ENCODE measurements around the gene LCLAT1.

The LCLAT1 gene

DNA sequence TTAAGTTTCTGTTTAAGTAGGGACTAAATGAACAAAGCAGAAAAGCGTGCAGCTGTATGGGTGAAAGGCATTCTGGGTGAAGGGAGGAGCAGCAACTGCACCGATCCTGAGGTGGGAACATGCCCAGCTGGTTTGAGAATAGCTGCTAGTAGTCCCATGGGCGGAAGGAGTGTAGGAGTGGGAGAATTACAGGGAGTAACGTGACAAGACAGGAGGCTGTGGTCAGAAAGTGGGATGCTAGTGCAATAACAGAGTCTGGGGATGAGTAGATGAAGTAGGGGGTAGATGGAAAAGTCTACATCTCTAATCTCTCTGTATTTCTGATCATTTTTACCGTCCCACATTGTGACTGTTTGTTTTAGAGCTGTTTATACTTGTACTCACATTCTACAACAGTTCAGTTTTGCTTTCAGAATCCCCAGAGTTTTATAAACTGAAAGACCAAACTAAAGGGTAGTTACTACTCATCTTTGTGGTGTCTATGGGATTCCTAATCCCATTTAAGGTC is 118.9 kb downstream of the LCLAT1 start:
- Mint-ChIP-seq H3K36me3 (peaks cover 13 to 27% of the 10 kb centered on the region in 2 donors), H3K9me3 (no peaks in the 10 kb centered on the region), H3K4me1 (peaks cover 2 to 6% of the 10 kb centered on the region in 2 donors), H3K4me3 (no peak overlapping the region), H3K27me3 (no peaks in the 10 kb centered on the region), H3K27ac (no peak overlapping the region)
- no peak for DNase-seq
- ATAC-seq (replicated peaks) = no peak

GRCh38 chr2:30566631-30567030 is 119.6 kb downstream of the LCLAT1 start:
- no peak overlapping the region for H3K4me3 Mint-ChIP-seq
- no peak for DNase-seq

DNA sequence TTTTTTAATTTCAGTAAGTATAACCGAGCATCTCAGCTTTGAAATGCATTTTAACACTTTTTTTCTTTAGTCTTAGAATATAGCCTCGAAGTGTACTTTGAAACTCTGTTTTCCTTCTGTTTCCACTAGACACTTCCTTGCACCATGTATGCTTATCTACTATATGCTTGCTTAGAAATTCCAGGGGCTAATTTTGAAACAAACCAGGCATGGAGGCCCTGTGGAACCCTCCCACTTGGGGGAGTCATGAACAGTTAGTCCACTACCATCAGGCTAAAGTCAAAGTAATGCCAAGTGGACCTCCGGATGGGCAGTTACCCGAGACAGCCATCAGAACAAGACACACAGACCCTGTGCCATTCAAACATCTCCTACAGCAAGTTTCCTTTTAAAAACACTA is 120.3 kb downstream of the LCLAT1 start:
- Mint-ChIP-seq H3K4me1 (peaks cover 11 to 20% of the 10 kb centered on the region in 2 donors), H3K36me3 (peaks cover 12 to 29% of the 10 kb centered on the region in 2 donors), H3K9me3 (no peaks in the 10 kb centered on the region), H3K27me3 (no peaks in the 10 kb centered on the region), H3K27ac (no peak overlapping the region), H3K4me3 (no peak overlapping the region)
- ATAC-seq (replicated peaks) = no peak
- DNase-seq = no peak

More at GRCh38 chr2:30566631-30567030, 119.6 kb downstream of the LCLAT1 start:
- Mint-ChIP-seq H3K36me3 (peaks cover 14 to 25% of the 10 kb centered on the region in 2 donors), H3K27ac (no peak overlapping the region), H3K27me3 (no peaks in the 10 kb centered on the region), H3K9me3 (no peaks in the 10 kb centered on the region), H3K4me1 (peaks cover 5 to 13% of the 10 kb centered on the region in 2 donors)
- no peak for ATAC-seq (replicated peaks)

GRCh38 chr2:30569946-30570345 is 122.9 kb downstream of the LCLAT1 start:
- Mint-ChIP-seq H3K27ac (no peak overlapping the region), H3K4me3 (no peak overlapping the region), H3K9me3 (no peaks in the 10 kb centered on the region), H3K4me1 (peaks cover 11 to 25% of the 10 kb centered on the region in 2 donors), H3K36me3 (peaks cover 13 to 23% of the 10 kb centered on the region in 2 donors), H3K27me3 (no peaks in the 10 kb centered on the region)
- no peak for DNase-seq
- ATAC-seq (replicated peaks) = no peak

- DNase-seq = no peak
These were observed 130.1 kb downstream of the LCLAT1 start for GRCh38 chr2:30577151-30577550.

GRCh38 chr2:30580391-30580790 is 133.3 kb downstream of the LCLAT1 start:
- Mint-ChIP-seq H3K27me3 (no peaks in the 10 kb centered on the region), H3K36me3 (peaks cover 12 to 31% of the 10 kb centered on the region in 2 donors), H3K4me3 (peak overlapping the region in 1 of 2 donors; percentile 3), H3K9me3 (peaks cover 0 to 1% of the 10 kb centered on the region in 2 donors), H3K27ac (peak overlapping the region; percentile 60), H3K4me1 (peaks cover 38 to 57% of the 10 kb centered on the region in 2 donors)
- ATAC-seq (replicated peaks) = peak; percentile 84 to 87
- no peak for DNase-seq

More at GRCh38 chr2:30577151-30577550, 130.1 kb downstream of the LCLAT1 start:
- Mint-ChIP-seq H3K36me3 (peaks cover 16 to 35% of the 10 kb centered on the region in 2 donors), H3K4me1 (peaks cover 21 to 43% of the 10 kb centered on the region in 2 donors), H3K27ac (no peak overlapping the region), H3K4me3 (no peak overlapping the region), H3K9me3 (no peaks in the 10 kb centered on the region), H3K27me3 (no peaks in the 10 kb centered on the region)
- ATAC-seq (replicated peaks) = no peak

GRCh38 chr2:30582521-30582920 is 135.5 kb downstream of the LCLAT1 start:
- Mint-ChIP-seq H3K36me3 (peaks cover 26 to 42% of the 10 kb centered on the region in 2 donors), H3K4me1 (peaks cover 48 to 70% of the 10 kb centered on the region in 2 donors), H3K27me3 (no peaks in the 10 kb centered on the region), H3K9me3 (peaks cover 0 to 1% of the 10 kb centered on the region in 2 donors), H3K4me3 (no peak overlapping the region), H3K27ac (no peak overlapping the region)
- ATAC-seq (replicated peaks) = no peak
- no peak for DNase-seq

DNA sequence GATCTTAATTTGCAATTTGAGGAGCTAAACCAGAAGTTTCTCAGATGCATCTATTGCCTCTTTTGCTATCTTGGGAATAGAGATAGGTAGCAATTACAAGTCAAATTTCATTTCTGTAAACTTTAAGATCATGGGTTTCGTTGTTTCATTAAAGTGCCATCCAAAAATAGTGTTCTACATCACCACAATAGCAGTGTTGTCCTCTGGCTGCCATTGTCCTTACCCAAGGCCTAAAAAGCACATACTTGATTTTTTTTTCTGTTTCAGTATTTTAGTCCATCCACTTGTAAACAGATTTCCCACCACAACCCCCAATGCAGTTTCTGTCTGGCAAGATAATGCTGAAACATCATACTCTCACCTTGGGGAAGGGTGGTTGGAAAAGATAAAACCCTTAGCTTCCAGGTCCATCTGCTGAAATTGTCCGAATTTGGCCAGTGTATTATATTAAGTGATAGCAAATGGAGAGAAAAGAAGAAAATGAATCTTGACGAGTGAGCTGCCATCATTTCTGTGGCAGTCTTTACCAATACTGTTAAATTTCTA is 136.2 kb downstream of the LCLAT1 start:
- Mint-ChIP-seq H3K9me3 (peaks cover 0 to 1% of the 10 kb centered on the region in 2 donors), H3K27me3 (no peaks in the 10 kb centered on the region), H3K36me3 (peaks cover 27 to 46% of the 10 kb centered on the region in 2 donors), H3K27ac (no peak overlapping the region), H3K4me1 (peaks cover 52 to 70% of the 10 kb centered on the region in 2 donors), H3K4me3 (no peak overlapping the region)
- no peak for DNase-seq
- ATAC-seq (replicated peaks) = no peak

- peaks cover 28 to 47% of the 10 kb centered on the region in 2 donors for H3K36me3 Mint-ChIP-seq
- peak overlapping the region; percentile 68 to 75 for H3K4me3 Mint-ChIP-seq
- H3K4me1 Mint-ChIP-seq = peaks cover 54 to 71% of the 10 kb centered on the region in 2 donors
These were observed 137.1 kb downstream of the LCLAT1 start for GRCh38 chr2:30584116-30584515.

DNA sequence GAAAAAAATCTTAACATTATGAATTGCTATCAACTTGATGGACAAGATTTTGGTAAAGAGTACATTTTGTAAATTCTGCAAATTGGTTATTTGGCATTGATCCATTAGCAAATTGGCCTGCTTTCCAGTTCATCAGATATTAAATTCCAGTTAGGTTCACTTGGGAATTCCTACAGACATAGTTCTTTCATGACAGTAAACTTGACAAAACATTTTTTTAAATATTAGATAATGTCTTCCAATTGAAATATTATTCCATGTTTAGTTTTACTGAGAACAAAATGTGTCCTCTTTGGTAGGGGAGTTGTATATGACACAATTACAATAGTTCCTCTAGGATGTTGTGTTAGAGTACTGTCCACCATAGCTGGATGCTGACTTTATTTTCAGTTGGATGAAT is 141.9 kb downstream of the LCLAT1 start:
- ATAC-seq (replicated peaks) = no peak
- Mint-ChIP-seq H3K27ac (no peak overlapping the region), H3K9me3 (peaks cover 3 to 4% of the 10 kb centered on the region in 2 donors), H3K4me3 (no peak overlapping the region), H3K27me3 (no peaks in the 10 kb centered on the region), H3K4me1 (peaks cover 28 to 38% of the 10 kb centered on the region in 2 donors), H3K36me3 (peaks cover 29 to 38% of the 10 kb centered on the region in 2 donors)
- DNase-seq = no peak

More at GRCh38 chr2:30584116-30584515, 137.1 kb downstream of the LCLAT1 start:
- ATAC-seq (replicated peaks) (peak; percentile 80 to 88), DNase-seq (no peak)
- peaks cover 0 to 1% of the 10 kb centered on the region in 2 donors for H3K9me3 Mint-ChIP-seq
- peak overlapping the region; percentile 91 for H3K27ac Mint-ChIP-seq
- H3K27me3 Mint-ChIP-seq = no peaks in the 10 kb centered on the region

GRCh38 chr2:30590407-30590806 is 143.4 kb downstream of the LCLAT1 start:
- no peak for DNase-seq
- Mint-ChIP-seq H3K4me3 (no peak overlapping the region), H3K4me1 (peaks cover 19 to 26% of the 10 kb centered on the region in 2 donors), H3K27ac (no peak overlapping the region), H3K9me3 (peaks cover 1 to 4% of the 10 kb centered on the region in 2 donors), H3K36me3 (peaks cover 25 to 33% of the 10 kb centered on the region in 2 donors), H3K27me3 (no peaks in the 10 kb centered on the region)
- ATAC-seq (replicated peaks) = no peak

- Mint-ChIP-seq H3K4me3 (no peak overlapping the region), H3K4me1 (peaks cover 20 to 22% of the 10 kb centered on the region in 2 donors), H3K27ac (no peak overlapping the region), H3K27me3 (no peaks in the 10 kb centered on the region), H3K9me3 (peaks cover 4% of the 10 kb centered on the region in 2 donors), H3K36me3 (peaks cover 25 to 32% of the 10 kb centered on the region in 2 donors)
- ATAC-seq (replicated peaks) (no peak), DNase-seq (no peak)
These were observed 144.1 kb downstream of the LCLAT1 start for GRCh38 chr2:30591186-30591585.

- no peak overlapping the region for H3K4me3 Mint-ChIP-seq
- peaks cover 13 to 19% of the 10 kb centered on the region in 2 donors for H3K9me3 Mint-ChIP-seq
- no peaks in the 10 kb centered on the region for H3K27me3 Mint-ChIP-seq
- ATAC-seq (replicated peaks) = no peak
- peaks cover 40 to 52% of the 10 kb centered on the region in 2 donors for H3K36me3 Mint-ChIP-seq
- H3K27ac Mint-ChIP-seq = no peak overlapping the region
- peaks cover 2 to 18% of the 10 kb centered on the region in 2 donors for H3K4me1 Mint-ChIP-seq
- no peak for DNase-seq
These were observed 154.3 kb downstream of the LCLAT1 start for GRCh38 chr2:30601375-30601774.

DNA sequence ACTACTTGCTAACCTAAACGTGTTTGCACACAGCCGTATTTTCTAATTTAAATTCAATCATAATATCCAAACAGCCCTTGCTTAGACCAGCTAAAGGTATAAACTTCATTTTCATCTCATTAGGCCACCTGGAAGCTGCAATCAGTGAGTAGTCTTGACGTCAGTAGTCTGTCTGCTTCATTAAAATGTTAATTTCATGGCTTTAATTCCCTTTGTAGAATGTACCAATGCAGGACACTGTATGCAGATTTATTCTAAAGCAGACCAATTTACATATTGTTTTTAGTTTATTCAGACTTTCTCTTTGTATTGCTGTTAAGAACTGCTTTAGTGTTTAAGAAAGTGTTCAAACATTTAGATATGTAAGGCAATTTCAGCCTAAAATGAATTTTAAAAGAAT is 158.2 kb downstream of the LCLAT1 start:
- peaks cover 4 to 23% of the 10 kb centered on the region in 2 donors for H3K4me1 Mint-ChIP-seq
- no peak overlapping the region for H3K4me3 Mint-ChIP-seq
- peaks cover 2 to 3% of the 10 kb centered on the region in 2 donors for H3K9me3 Mint-ChIP-seq
- H3K27ac Mint-ChIP-seq = no peak overlapping the region
- peaks cover 23 to 31% of the 10 kb centered on the region in 2 donors for H3K36me3 Mint-ChIP-seq
- ATAC-seq (replicated peaks) = no peak
- no peaks in the 10 kb centered on the region for H3K27me3 Mint-ChIP-seq
- no peak for DNase-seq

- H3K27ac Mint-ChIP-seq = peak overlapping the region; percentile 48
- H3K36me3 Mint-ChIP-seq = peaks cover 15 to 18% of the 10 kb centered on the region in 2 donors
- H3K4me1 Mint-ChIP-seq = peaks cover 19 to 41% of the 10 kb centered on the region in 2 donors
These were observed 161.6 kb downstream of the LCLAT1 start for GRCh38 chr2:30608643-30609042.

More at GRCh38 chr2:30608643-30609042, 161.6 kb downstream of the LCLAT1 start:
- Mint-ChIP-seq H3K9me3 (peaks cover 0 to 2% of the 10 kb centered on the region in 2 donors), H3K27me3 (no peaks in the 10 kb centered on the region), H3K4me3 (no peak overlapping the region)
- ATAC-seq (replicated peaks) (no peak), DNase-seq (no peak)

All from stimulated activated naive B cell treated with anti-CD40 and anti-IgM and Interleukin-4, amounts not matched to agents 10 μg/mL and 1 μg/mL and 100 μg/mL, for 72 hours (primary cell).